LNCaP clone FGC (cell line): ENCODE measurements around the gene ACTL8.

Experiments used
- DNase-seq: peaks from one replicate; pipeline ENCODE4 v3.0.0-alpha.2; 2011; ENCODE audit warnings: low read depth
- H3K4me3 ChIP-seq: 2 replicates; pipeline ENCODE4 v1.5.1; 2011; ENCODE audit warnings: mild to moderate bottlenecking, low read depth, low read length, control low read depth
- CTCF ChIP-seq: IDR thresholded peaks from 2 replicates; pipeline ENCODE4 v1.5.1; 2012; ENCODE audit warnings: mild to moderate bottlenecking; ENCODE audit not compliant: control insufficient read depth, insufficient read depth; ENCODE audit errors: extremely low read depth

ACTL8 gene

GRCh38 chr1:17825273-17826164, 70.4 kb downstream of the ACTL8 start:
- no peak for TF ChIP-seq CTCF
- no peak for DNase-seq
- H3K4me3 ChIP-seq, result no peak overlapping the region

GRCh38 chr1:17826165-17826488, 71.0 kb downstream of the ACTL8 start:
- peak; percentile 58 for TF ChIP-seq CTCF
- no peak for DNase-seq
- H3K4me3 ChIP-seq, result no peak overlapping the region

DNA sequence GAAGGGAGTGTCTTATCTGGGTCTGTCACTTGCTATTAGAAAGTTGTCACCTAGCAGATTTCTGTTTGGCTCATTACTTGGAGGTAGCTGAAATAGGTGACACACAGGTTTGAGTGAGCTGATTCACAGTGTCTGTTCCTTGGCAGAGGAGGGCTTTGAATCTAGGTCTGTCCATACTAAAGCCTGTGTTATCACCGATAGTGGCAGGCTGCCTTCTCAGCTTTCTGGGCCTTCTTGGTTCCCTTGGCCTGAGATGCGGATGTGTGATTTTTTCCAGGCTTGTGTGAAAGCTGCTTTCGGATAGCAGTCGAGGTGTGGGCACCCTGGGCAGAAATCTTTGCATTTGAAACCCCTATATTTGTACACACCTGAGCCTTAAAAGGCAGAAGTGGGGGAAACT, 73.9 kb downstream of the ACTL8 start:
- no peak for TF ChIP-seq CTCF
- H3K4me3 ChIP-seq, result no peak overlapping the region
- DNase-seq, result no peak

GRCh38 chr1:17829579-17829978, 74.4 kb downstream of the ACTL8 start:
- no peak for DNase-seq
- TF ChIP-seq CTCF, result no peak
- H3K4me3 ChIP-seq, result no peak overlapping the region

DNA sequence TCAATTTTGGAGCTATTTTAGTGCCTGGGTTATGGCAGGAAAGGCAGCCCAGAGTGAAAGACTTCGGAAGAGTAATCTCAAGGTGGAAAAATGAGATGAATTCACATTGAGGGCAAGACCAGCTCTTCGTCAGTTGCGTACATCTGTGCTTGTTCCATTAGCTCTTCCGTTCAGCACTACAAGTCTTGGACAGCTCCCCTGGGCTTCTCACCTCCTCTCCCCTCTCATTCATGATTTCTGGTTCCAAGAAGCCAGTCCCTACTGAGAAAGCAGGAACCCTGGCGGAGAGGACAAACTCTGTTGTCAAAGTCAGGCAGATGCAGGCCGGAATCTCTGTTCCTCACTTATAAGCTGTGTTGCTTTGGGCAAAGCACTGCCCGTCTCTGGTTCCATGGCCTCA, 76.5 kb downstream of the ACTL8 start:
- H3K4me3 ChIP-seq, result no peak overlapping the region
- no peak for TF ChIP-seq CTCF
- DNase-seq, result peak; percentile 17

DNA sequence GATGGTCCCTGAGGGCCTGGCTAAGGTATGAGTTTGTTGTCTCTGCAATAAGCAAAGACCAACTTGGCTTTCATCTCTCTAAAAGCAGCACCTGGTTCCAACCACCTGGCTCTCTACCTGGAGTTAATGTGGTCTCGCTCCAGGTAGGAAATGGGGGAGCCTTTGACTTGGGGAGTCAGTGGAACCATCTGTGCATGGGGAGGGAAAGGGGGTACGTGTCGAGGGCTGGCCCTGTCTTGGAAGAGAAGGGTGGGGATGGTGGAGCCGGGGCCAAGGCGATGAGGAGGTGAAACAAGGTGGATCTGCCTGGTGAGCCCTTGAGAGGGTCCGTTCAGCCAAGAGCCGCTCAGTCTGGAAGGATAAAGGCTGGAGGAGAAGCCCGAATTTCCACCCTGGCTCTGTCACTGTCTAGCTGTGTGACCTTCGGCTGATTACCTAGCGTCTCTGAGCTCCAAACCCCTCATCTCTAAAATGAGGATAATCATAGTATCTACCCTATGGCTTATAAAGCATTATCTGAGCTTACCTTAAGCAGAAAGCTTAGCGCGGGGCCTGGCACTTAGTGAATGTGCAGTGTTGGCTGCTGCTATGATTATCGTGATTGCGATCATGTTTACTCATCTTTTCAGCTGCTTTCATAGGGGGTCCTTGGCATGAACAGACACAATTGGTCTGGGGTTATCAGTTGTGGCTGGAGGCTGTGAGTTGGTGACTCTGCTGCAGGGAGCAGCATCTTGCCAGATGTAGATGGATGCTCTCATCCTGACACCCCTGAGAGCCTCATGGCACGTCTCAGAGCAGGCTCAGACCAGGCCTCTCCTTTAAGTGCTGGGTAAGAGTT, 78.7 kb downstream of the ACTL8 start:
- H3K4me3 ChIP-seq, result no peak overlapping the region
- TF ChIP-seq CTCF, result no peak
- DNase-seq, result no peak
